NCI-H69 (cell line): ENCODE measurements around the gene CCDC24.

Source experiments
- DNase-seq: peaks from one replicate; lab custom pipeline; 2025; lab: John Stamatoyannopoulos, UW

CCDC24 gene

DNA sequence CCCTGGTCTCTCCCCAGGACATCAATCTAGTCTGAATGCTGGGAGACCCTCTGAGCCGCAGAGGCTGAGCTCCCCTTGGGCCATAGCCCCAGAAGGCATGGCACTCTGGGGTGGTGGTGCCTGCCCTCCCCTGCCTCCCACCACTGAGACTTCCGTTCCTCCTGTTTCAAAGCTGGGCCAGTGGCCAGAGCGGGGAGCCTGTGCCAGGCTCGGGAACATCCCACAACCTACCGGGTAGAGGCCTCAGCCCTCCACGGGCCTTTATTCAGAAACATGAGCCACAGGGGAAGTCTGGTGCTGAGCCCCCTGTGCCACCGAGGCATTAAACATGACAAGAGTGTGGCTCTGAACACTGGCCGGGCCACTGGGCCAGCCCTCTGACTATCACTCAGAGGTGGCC, 8.1 kb downstream of the CCDC24 start:
- DNase-seq = no peak

GRCh38 chr1:44000122-44000665, 8.8 kb downstream of the CCDC24 start:
- no peak for DNase-seq

- DNase-seq = no peak
These were observed 10.8 kb downstream of the CCDC24 start for GRCh38 chr1:44002165-44002564.

DNA sequence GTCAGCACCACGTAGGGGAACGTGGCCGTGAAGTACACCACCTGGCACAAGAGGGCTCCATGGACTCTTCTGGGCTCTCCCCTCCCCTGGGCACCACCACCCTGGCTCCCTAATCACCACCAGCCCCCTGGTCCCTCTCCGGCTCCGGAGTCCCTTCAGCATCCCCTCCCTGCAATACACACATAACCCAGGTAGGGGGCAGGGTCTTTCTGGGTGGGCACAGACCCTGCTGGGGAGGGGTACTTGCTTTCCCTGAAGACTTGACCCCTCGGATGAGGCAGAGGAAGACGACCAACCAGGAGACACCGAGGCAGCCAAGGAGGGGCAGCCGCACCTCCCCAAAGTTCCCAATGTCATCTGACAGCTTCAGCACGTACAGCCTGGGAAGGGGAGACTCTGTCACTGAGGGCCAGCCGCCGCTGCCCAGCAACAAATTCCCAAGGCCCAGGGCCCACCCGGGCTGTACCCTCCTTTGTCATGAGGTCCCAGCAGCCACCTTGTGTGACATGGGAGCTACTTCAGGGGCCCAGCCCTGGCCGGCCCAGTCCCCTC, 11.3 kb downstream of the CCDC24 start:
- no peak for DNase-seq

DNA sequence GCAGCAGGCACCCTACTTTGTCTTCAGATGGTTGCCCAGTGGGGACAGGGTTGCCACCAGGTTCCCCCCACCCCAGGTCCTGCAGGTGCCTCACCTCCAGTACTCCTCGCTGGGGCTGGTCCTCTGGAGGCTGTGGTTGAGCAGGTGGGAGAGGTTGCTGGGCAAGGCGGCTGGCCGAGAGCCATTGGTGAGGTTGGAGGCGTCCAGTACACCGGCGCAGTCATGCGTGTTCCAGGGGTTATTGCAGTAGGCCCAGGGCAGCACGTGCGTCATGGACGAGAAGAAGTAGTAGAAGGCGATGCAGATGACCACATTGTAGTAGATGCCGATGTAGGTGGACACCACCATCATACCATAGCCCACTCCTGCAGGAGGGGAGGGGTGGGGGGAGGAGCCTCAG, 16.9 kb downstream of the CCDC24 start:
- DNase-seq = no peak

DNA sequence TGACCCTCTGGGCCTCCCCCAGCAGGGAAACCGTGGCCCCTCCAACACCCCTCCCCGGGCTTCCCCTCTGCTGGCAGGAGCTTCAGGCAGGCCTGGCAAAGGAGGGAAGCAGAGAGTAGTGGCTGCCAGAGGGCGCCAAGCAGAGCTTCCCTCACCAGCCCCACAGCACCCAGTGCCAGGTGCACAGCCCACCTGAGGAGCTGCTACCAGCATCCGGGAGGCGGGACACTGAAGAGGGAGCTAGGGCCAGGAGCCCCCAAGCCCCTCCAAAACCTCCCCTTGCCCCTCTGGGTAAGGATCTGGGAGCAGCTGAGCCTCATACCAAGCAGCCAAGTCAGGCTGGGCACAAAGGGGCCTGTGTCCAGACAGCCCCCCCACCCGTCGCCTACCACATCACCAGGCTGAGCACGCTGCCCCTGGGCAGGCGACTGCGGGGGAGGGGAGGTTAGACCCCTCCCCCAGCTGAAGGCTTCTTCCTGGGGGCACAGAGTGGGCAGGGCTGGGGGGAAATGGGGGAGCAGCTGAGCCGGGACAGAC, 19.6 kb downstream of the CCDC24 start:
- no peak for DNase-seq

DNA sequence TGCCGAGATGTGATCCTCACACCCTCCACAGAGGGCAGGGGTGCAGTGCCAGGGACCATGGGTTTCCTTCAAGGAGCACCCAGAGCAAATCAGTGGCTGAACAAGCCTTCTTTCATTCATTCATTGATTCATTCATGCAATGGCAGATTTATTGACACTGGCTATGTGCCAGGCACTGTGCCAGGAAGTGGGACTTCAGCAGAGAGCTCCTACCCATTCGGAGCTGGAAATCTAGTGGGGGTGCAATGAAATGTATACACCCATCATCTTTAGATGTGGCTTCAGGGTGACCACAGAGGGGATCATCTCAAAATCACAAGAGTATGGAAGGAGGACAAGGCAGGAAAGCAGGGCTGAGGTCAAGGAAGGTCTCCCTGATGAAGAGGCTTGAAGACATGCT, 21.0 kb downstream of the CCDC24 start:
- DNase-seq = peak; percentile 41

DNA sequence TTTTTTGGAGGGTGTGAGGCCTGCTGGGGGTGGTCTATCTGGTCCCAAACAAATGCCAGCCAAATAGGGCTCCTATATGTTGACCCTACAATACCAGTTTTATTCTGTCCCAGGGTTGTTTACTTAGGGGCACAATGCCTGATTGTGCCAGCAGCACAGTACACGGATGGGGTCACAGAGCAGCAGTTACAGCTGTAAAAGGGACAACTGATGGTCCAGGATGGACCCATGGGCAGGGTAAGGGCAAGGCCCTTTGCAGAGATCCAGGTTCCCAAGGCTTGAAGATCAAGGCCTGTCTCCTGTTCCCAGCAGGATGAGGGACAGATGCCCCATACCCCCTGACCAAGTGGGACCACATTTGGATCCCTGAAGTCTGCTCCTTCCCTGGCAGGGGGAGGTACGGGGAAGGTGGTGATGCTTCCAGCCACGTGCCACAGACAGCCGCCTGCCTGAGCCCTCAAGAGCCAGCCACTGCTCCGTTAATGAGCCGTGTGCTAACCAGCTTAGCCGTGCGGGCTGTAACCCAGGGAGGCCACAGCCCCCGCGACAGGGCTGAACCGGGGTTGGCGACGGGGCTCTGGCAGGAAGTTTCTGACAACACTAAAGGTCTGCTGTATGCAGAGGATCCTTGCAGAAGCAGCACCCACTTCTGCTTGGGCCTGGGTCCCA, 21.7 kb downstream of the CCDC24 start:
- no peak for DNase-seq

DNA sequence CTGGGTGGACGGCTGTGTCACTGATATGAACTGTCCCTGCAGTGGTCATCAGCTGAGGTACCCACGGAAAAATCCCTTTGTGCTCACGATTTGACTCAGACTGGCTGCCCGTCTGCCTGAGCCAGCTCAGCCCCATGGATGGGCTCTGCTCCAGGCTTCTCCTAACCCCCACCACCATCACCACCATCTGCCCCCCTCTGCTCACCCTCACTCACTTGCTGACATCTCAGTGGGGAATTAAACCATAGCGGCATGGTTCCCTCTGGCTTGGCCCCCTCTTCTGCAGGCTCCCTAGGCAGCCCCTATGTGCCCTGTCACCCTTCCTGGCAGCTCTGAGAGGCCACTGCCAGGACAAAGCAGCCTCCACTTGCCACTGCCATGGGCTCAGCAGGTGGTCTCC, 22.6 kb downstream of the CCDC24 start:
- no peak for DNase-seq

GRCh38 chr1:44014365-44015104, 23.1 kb downstream of the CCDC24 start:
- DNase-seq = no peak

DNA sequence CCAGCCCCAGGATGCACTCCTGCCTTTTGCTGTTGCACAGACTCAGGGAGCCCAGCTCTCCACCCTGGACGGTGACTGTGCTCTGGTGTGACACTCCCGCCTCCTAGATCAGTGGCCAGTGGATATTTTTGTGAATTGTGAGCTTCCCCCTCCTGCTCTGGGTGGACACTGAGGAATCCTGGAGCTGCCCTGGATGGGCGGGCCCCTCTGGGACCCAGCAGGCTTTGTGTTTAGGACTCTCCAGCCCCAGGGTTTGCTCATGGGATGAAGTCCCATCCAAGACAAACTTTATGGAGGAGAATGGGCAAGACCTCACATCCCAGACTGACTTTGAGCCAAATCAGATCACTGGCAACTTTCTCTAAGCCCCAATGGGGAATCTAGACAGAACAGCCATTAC, 23.8 kb downstream of the CCDC24 start:
- no peak for DNase-seq

DNA sequence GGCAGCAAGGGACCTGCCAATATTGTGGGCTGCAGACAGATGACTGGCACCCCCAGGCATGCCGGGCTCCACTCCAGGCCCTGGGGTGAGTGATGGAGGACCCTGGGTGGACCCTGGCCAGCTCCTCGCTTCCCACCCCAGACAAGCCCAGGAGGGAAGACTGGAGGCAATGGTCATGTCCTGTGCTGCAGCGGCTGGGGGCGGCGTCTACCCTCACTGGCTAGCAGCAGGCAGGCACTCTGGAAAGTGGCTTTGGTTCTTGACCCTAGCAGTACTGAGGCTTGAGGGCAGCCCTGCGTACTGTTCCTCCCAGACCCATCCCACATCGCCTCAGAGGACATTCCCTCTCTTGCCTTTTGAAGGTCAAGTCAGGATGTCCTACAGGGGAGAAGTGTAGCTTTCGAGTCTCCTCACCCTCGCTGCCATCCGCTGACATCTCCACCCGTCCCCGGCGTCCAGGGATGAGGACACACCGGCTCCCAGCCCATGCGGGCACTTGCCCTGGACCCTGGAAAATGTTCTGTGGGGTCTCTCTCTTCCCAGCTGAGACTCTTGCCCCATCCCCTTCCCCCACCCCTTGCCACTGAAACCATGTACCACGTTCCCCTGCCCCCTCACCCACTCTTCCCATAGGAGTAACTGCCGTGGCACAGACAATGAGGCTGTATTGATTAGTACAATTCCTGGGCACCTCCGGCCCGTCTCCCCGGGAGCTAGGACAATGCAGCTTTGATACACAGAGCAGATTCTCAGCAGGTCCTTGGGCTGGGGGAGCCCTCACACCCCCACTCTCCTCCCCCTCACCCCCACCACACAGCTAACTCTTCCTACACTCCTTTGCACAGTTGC, 24.9 kb downstream of the CCDC24 start:
- DNase-seq = no peak

GRCh38 chr1:44016890-44017400, 25.5 kb downstream of the CCDC24 start:
- no peak for DNase-seq

DNA sequence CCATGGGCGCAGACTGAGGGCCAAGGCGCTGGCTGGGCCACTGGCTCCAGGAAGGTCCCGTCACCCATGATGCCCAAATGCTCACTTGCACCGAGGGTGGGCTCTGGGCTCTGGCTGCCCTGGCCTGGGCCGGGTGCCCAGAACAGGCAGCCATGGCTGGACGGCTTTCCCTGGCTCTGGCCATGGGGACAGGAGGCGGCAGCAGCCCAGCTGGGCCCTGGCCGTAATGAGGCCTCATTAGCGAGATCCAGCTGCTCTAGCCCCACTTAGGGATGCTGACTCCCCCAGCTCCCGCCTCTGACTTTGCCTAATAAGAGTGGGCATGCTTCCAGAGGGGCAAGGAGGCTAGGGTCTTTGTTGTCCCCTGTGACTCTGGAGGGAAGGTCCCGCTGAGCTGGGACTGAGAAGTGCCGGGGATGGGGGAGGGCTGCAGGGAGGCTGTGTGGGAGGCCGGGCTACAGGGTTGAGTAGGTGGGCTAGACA, 28.1 kb downstream of the CCDC24 start:
- DNase-seq = no peak

- DNase-seq = no peak
These were observed 29.1 kb downstream of the CCDC24 start for GRCh38 chr1:44020464-44020863.

- no peak for DNase-seq
These were observed 29.8 kb downstream of the CCDC24 start for GRCh38 chr1:44021156-44021555.

GRCh38 chr1:44021581-44022321, 30.4 kb downstream of the CCDC24 start:
- no peak for DNase-seq

- no peak for DNase-seq
These were observed 32.9 kb downstream of the CCDC24 start for GRCh38 chr1:44024031-44024902.

DNA sequence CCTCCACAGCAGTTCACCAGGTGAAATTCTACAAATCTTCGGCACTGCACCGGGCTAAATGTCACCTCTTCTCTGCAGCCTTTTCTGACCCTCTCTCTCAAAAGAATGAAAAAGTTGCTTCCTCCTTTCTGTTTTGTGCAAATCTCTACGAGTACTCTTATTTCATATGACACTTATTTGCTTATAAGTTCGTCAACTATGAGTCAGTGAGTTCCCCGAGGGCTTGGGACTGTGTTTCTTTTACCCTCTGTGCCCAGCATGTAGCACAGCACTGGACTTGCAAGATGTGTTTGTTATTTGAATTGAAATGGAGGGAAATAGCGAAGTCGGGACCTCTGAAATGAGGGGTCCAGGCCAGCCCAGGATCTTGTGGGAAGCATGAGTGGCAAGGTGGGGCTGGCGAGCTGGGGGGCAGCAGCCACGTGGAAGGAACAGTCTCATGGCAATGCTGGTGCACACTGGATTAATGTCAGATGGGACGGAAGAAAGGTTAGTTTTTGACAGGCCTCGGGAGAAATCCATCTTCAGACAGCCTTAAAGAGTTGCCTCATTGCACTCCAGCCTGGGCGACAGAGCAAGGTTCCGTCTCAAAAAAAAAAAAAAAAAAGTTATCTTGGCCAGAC, 33.6 kb downstream of the CCDC24 start:
- DNase-seq = no peak
